ENCODE measurements around the gene VPS37B. TPM values are rescaled to one million over a fixed set of nuclear protein-coding genes. Genes with fewer than 3 reads are reported as not detected.
"Not testable (repeated sequence)": the region's sequence is repeated elsewhere in the genome, so short reads cannot be mapped to it uniquely, and the experiment has no call there.

The VPS37B gene
- total and polyA plus RNA-seq, 2 experiments from 2014 or later = 23.5 to 35.3 TPM

GRCh38 chr12:122893208-122894153 lies 2.4 kb downstream of the VPS37B start:
- H3K36me3 ChIP-seq (replicated peaks; ENCODE audit: insufficient read depth, low read depth) = no peaks in the 10 kb centered on the region
- H3K4me2 ChIP-seq = peak overlapping the region; percentile 91
- peaks cover 41% of the 10 kb centered on the region for H3K4me1 ChIP-seq (ENCODE audit: insufficient read depth)
- DNase-seq (ENCODE audit: low spot score) = no peak
- H3K79me2 ChIP-seq = peaks cover 75% of the 10 kb centered on the region
- no peaks in the 10 kb centered on the region for H3K27me3 ChIP-seq
- TF ChIP-seq EZH2phosphoT487 (IDR thresholded peaks at IDR 0.05; ENCODE audit: low read depth, severe bottlenecking, unreplicated experiment) = no peak
- no peak for TF ChIP-seq EZH2 (IDR thresholded peaks at IDR 0.05; ENCODE audit: borderline replicate concordance)
- no peak for TF ChIP-seq CTCF (IDR thresholded peaks at IDR 0.05; ENCODE audit: poor library complexity)
- H3K9me3 ChIP-seq (ENCODE audit: low read depth) = no peaks in the 10 kb centered on the region
- H3K27ac ChIP-seq = peak overlapping the region; percentile 91
- no peak overlapping the region for H3K4me3 ChIP-seq
- no peak overlapping the region for H2AFZ ChIP-seq
- WGBS (ENCODE audit: low lambda C conversion rate, missing lambda C conversion rate) = 73% methylated on average over 7 of the region's 7 CpGs
- H3K9me2 ChIP-seq (replicated peaks; ENCODE audit: insufficient read depth) = no peaks in the 10 kb centered on the region
- H4K20me1 ChIP-seq (ENCODE audit: insufficient read depth, poor library complexity, severe bottlenecking) = peaks cover 17% of the 10 kb centered on the region

DNA sequence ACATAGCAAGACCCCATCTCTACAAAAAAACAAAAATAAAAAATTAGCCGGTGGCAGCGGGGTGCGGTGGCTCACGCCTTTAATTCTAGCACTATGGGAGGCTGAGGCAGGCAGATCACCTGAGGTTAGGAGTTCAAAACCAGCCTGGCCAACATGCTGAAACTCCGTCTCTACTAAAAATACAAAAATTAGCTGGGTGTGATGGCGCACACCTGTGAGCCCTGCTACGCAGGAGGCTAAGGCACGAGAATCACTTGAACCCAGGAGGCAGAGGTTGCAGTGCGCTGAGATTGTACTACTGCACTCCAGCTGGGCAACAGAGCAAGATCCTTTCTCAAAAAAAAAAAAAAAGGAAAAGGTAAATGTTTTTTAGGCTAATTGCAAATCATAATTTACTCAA lies 3.2 kb downstream of the VPS37B start:
- not testable (repeated sequence) for DNase-seq (ENCODE audit: low spot score); H3K9me2 ChIP-seq (replicated peaks; ENCODE audit: insufficient read depth); H3K36me3 ChIP-seq (replicated peaks; ENCODE audit: insufficient read depth, low read depth); H2AFZ ChIP-seq; H3K4me3 ChIP-seq; H3K9me3 ChIP-seq (ENCODE audit: low read depth); H3K27me3 ChIP-seq
- H3K27ac ChIP-seq = peak overlapping the region; percentile 91
- peak overlapping the region; percentile 91 for H3K4me2 ChIP-seq
- H3K4me1 ChIP-seq (ENCODE audit: insufficient read depth) = peaks cover 47% of the 10 kb centered on the region
- over 99% methylated on average over 9 of the region's 9 CpGs for WGBS (ENCODE audit: low lambda C conversion rate, missing lambda C conversion rate)
- H3K79me2 ChIP-seq = peaks cover 80% of the 10 kb centered on the region
- H4K20me1 ChIP-seq (ENCODE audit: insufficient read depth, poor library complexity, severe bottlenecking) = peaks cover 17% of the 10 kb centered on the region

DNA sequence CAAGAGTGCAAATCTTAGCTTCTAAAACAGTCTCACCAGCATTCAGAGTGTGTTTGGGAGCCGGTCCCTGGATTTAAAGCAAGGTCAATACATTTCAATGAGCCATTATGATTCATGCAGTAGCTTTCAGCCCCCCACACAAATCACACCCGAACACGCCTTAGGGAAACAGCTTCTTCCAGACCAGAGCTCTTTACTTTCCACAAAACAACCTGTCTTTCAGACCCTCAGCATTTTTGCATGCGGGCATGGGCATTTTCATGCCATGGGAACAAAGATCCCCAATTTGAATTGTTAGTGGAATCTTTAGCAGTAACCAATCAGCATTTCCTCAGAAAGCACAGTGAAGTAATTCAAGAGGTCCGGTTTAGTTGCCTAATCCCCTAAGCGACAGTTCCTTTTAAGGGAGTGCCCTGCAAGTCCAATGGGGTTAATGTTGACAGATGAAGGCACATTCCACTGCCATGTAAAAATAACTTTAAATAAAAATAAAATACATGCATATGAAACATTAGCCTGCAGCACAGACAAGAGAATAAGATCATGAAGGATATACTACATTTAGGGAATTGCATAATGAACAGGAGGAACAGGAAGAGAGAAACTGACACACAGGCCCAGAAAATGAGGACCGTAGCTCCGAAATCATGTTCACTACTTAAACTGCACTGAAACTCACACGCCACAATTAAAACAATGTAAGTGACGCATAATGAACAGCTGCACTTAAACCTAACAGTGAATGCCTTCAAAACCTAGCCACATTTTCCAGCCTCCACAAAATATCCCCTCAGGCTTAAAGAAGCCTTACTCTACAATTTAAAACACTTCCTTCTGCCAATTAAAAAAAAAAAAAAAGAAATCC lies 4.0 kb downstream of the VPS37B start:
- Histone ChIP-seq H3K9me3 (ENCODE audit: low read depth) (no peaks in the 10 kb centered on the region), H3K9me2 (replicated peaks; ENCODE audit: insufficient read depth) (no peaks in the 10 kb centered on the region), H2AFZ (no peak overlapping the region), H3K27me3 (no peaks in the 10 kb centered on the region), H3K4me3 (no peak overlapping the region), H3K79me2 (peaks cover 87% of the 10 kb centered on the region), H4K20me1 (ENCODE audit: insufficient read depth, poor library complexity, severe bottlenecking) (peaks cover 17% of the 10 kb centered on the region), H3K4me2 (peak overlapping the region; percentile 65), H3K36me3 (replicated peaks; ENCODE audit: insufficient read depth, low read depth) (no peaks in the 10 kb centered on the region), H3K4me1 (ENCODE audit: insufficient read depth) (peaks cover 56% of the 10 kb centered on the region), H3K27ac (peak overlapping the region; percentile 91)
- no peak for TF ChIP-seq EZH2phosphoT487 (IDR thresholded peaks at IDR 0.05; ENCODE audit: low read depth, severe bottlenecking, unreplicated experiment)
- no peak for TF ChIP-seq EZH2 (IDR thresholded peaks at IDR 0.05; ENCODE audit: borderline replicate concordance)
- no peak for TF ChIP-seq CTCF (IDR thresholded peaks at IDR 0.05; ENCODE audit: poor library complexity)
- 34% methylated on average over 10 of the region's 10 CpGs for WGBS (ENCODE audit: low lambda C conversion rate, missing lambda C conversion rate)
- no peak for DNase-seq (ENCODE audit: low spot score)

All from hepatocyte (in vitro differentiated cells).